Stimulated activated naive CD8-positive, alpha-beta T cell treated with anti-CD3 and anti-CD28 coated beads, Interleukin-15, Interleukin-2, amounts not matched to agents 100 ng/mL and 50 ng/mL, for 24 hours (primary cell): ENCODE data around the gene REXO5.

Experiments used
- H3K27ac Mint-ChIP-seq: one replicate; pipeline ENCODE4 v1.8.0; 2021; ENCODE audit warnings: mild to moderate bottlenecking, mixed read lengths
- H3K27me3 Mint-ChIP-seq: one replicate; pipeline ENCODE4 v1.8.0; 2021; ENCODE audit warnings: mixed read lengths
- H3K36me3 Mint-ChIP-seq: one replicate; pipeline ENCODE4 v1.8.0; 2021; ENCODE audit warnings: low read depth, mixed read lengths
- H3K4me1 Mint-ChIP-seq: one replicate; pipeline ENCODE4 v1.8.0; 2021; ENCODE audit warnings: low read depth, mixed read lengths
- H3K4me3 Mint-ChIP-seq: one replicate; pipeline ENCODE4 v1.8.0; 2021; ENCODE audit warnings: mild to moderate bottlenecking, mixed read lengths
- H3K9me3 Mint-ChIP-seq: one replicate; pipeline ENCODE4 v1.8.0; 2021; ENCODE audit warnings: mixed read lengths

The REXO5 gene

GRCh38 chr16:20867585-20867984, 61.3 kb downstream of the REXO5 start:
- peaks cover 42% of the 10 kb centered on the region for H3K4me1 Mint-ChIP-seq

GRCh38 chr16:20868890-20869289, 62.6 kb downstream of the REXO5 start:
- H3K27me3 Mint-ChIP-seq = no peaks in the 10 kb centered on the region
- H3K4me1 Mint-ChIP-seq = peaks cover 52% of the 10 kb centered on the region
- no peak overlapping the region for H3K27ac Mint-ChIP-seq

More at GRCh38 chr16:20867585-20867984, 61.3 kb downstream of the REXO5 start:
- Mint-ChIP-seq H3K27me3 (no peaks in the 10 kb centered on the region), H3K36me3 (peaks cover 24% of the 10 kb centered on the region), H3K9me3 (no peaks in the 10 kb centered on the region), H3K4me3 (no peak overlapping the region), H3K27ac (no peak overlapping the region)

GRCh38 chr16:20870122-20870820, 63.9 kb downstream of the REXO5 start:
- Mint-ChIP-seq H3K9me3 (no peaks in the 10 kb centered on the region), H3K27me3 (no peaks in the 10 kb centered on the region), H3K4me1 (peaks cover 58% of the 10 kb centered on the region), H3K27ac (no peak overlapping the region), H3K4me3 (no peak overlapping the region), H3K36me3 (peaks cover 22% of the 10 kb centered on the region)

More at GRCh38 chr16:20868890-20869289, 62.6 kb downstream of the REXO5 start:
- Mint-ChIP-seq H3K4me3 (no peak overlapping the region), H3K9me3 (no peaks in the 10 kb centered on the region), H3K36me3 (peaks cover 22% of the 10 kb centered on the region)

- Mint-ChIP-seq H3K27me3 (no peaks in the 10 kb centered on the region), H3K9me3 (no peaks in the 10 kb centered on the region), H3K27ac (no peak overlapping the region), H3K36me3 (peaks cover 25% of the 10 kb centered on the region), H3K4me1 (peaks cover 52% of the 10 kb centered on the region), H3K4me3 (no peak overlapping the region)
Observed at GRCh38 chr16:20871258-20871657, 64.9 kb downstream of the REXO5 start.

GRCh38 chr16:20871941-20872815, 65.9 kb downstream of the REXO5 start:
- H3K36me3 Mint-ChIP-seq = peaks cover 22% of the 10 kb centered on the region
- H3K4me3 Mint-ChIP-seq = no peak overlapping the region
- no peaks in the 10 kb centered on the region for H3K27me3 Mint-ChIP-seq
- H3K27ac Mint-ChIP-seq = peak overlapping the region; percentile 11
- H3K9me3 Mint-ChIP-seq = peaks cover 4% of the 10 kb centered on the region
- peaks cover 43% of the 10 kb centered on the region for H3K4me1 Mint-ChIP-seq

GRCh38 chr16:20873331-20873730, 67.0 kb downstream of the REXO5 start:
- H3K27me3 Mint-ChIP-seq = no peaks in the 10 kb centered on the region
- H3K27ac Mint-ChIP-seq = no peak overlapping the region
- peaks cover 45% of the 10 kb centered on the region for H3K4me1 Mint-ChIP-seq
- H3K36me3 Mint-ChIP-seq = peaks cover 23% of the 10 kb centered on the region
- H3K9me3 Mint-ChIP-seq = peaks cover 4% of the 10 kb centered on the region
- H3K4me3 Mint-ChIP-seq = no peak overlapping the region

- H3K4me1 Mint-ChIP-seq = peaks cover 53% of the 10 kb centered on the region
- peak overlapping the region; percentile 67 for H3K27ac Mint-ChIP-seq
- peaks cover 4% of the 10 kb centered on the region for H3K9me3 Mint-ChIP-seq
- H3K4me3 Mint-ChIP-seq = peak overlapping the region; percentile 52
- no peaks in the 10 kb centered on the region for H3K27me3 Mint-ChIP-seq
- peaks cover 25% of the 10 kb centered on the region for H3K36me3 Mint-ChIP-seq
Observed at GRCh38 chr16:20874088-20874581, 67.8 kb downstream of the REXO5 start.

GRCh38 chr16:20875355-20875650, 69.0 kb downstream of the REXO5 start:
- H3K36me3 Mint-ChIP-seq = peaks cover 25% of the 10 kb centered on the region
- peaks cover 4% of the 10 kb centered on the region for H3K9me3 Mint-ChIP-seq
- no peak overlapping the region for H3K27ac Mint-ChIP-seq
- peak overlapping the region; percentile 26 for H3K4me3 Mint-ChIP-seq
- peaks cover 63% of the 10 kb centered on the region for H3K4me1 Mint-ChIP-seq
- H3K27me3 Mint-ChIP-seq = no peaks in the 10 kb centered on the region

GRCh38 chr16:20878682-20879147, 72.4 kb downstream of the REXO5 start:
- peak overlapping the region; percentile 5 for H3K4me3 Mint-ChIP-seq
- H3K27me3 Mint-ChIP-seq = no peaks in the 10 kb centered on the region
- peaks cover 55% of the 10 kb centered on the region for H3K4me1 Mint-ChIP-seq
- peak overlapping the region; percentile 40 for H3K27ac Mint-ChIP-seq
- peaks cover 17% of the 10 kb centered on the region for H3K36me3 Mint-ChIP-seq
- H3K9me3 Mint-ChIP-seq = peaks cover 4% of the 10 kb centered on the region

GRCh38 chr16:20879175-20880040, 73.1 kb downstream of the REXO5 start:
- Mint-ChIP-seq H3K36me3 (peaks cover 22% of the 10 kb centered on the region), H3K4me1 (peaks cover 55% of the 10 kb centered on the region), H3K27me3 (no peaks in the 10 kb centered on the region), H3K27ac (peak overlapping the region; percentile 57), H3K9me3 (peaks cover 4% of the 10 kb centered on the region), H3K4me3 (peak overlapping the region; percentile 3)

- no peaks in the 10 kb centered on the region for H3K27me3 Mint-ChIP-seq
- no peak overlapping the region for H3K27ac Mint-ChIP-seq
- peaks cover 54% of the 10 kb centered on the region for H3K4me1 Mint-ChIP-seq
- H3K36me3 Mint-ChIP-seq = peaks cover 24% of the 10 kb centered on the region
- H3K4me3 Mint-ChIP-seq = no peak overlapping the region
- H3K9me3 Mint-ChIP-seq = peaks cover 4% of the 10 kb centered on the region
Observed at GRCh38 chr16:20880867-20881502, 74.7 kb downstream of the REXO5 start.

- H3K27me3 Mint-ChIP-seq = no peaks in the 10 kb centered on the region
- peaks cover 3% of the 10 kb centered on the region for H3K9me3 Mint-ChIP-seq
- H3K4me1 Mint-ChIP-seq = peaks cover 56% of the 10 kb centered on the region
- H3K4me3 Mint-ChIP-seq = no peak overlapping the region
- no peak overlapping the region for H3K27ac Mint-ChIP-seq
- H3K36me3 Mint-ChIP-seq = peaks cover 23% of the 10 kb centered on the region
Observed at GRCh38 chr16:20881503-20881878, 75.2 kb downstream of the REXO5 start.

GRCh38 chr16:20883554-20884239, 77.4 kb downstream of the REXO5 start:
- Mint-ChIP-seq H3K4me3 (no peak overlapping the region), H3K27ac (peak overlapping the region; percentile 61), H3K9me3 (no peaks in the 10 kb centered on the region), H3K27me3 (no peaks in the 10 kb centered on the region), H3K4me1 (peaks cover 56% of the 10 kb centered on the region), H3K36me3 (peaks cover 18% of the 10 kb centered on the region)

- Mint-ChIP-seq H3K36me3 (peaks cover 18% of the 10 kb centered on the region), H3K27me3 (no peaks in the 10 kb centered on the region), H3K4me1 (peaks cover 51% of the 10 kb centered on the region), H3K9me3 (no peaks in the 10 kb centered on the region), H3K4me3 (no peak overlapping the region), H3K27ac (peak overlapping the region; percentile 61)
Observed at GRCh38 chr16:20884240-20884556, 77.9 kb downstream of the REXO5 start.
